Measurements from ENCODE around the gene INSIG2.

The INSIG2 gene

GRCh38 chr2:118131771-118132170, 43.5 kb downstream of the INSIG2 start:
- DNase-seq (ENCODE audit: low spot score) = no peak
- TF ChIP-seq CTCF (IDR thresholded peaks at IDR 0.05; ENCODE audit: borderline replicate concordance, control extremely low read depth, extremely low read depth, insufficient read depth, missing control alignments) = no peak
- in situ Hi-C loops (cut with MboI; ENCODE audit: low sequenced_read_pairs, unreplicated experiment) = no loop called here

DNA sequence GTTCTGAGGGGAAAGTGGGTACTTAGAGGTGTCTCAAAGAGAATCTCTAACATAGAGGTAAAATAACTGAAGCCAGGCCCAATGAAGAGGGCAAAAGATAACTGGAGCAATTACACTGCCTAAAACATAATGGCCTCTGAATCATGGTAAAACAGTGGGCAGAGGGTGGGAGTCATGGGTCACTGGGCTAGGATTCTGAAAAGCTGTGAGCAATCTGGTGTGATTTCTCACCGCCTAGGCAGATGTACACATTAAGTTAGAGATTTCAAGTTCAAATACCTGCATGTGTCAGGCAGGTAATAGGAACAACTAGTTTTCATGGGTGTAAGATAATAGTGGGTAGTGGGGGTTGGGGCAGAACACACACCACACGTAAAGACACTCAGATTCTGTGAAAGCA, 45.6 kb downstream of the INSIG2 start:
- no peak for TF ChIP-seq CTCF (IDR thresholded peaks at IDR 0.05; ENCODE audit: borderline replicate concordance, control extremely low read depth, extremely low read depth, insufficient read depth, missing control alignments)
- in situ Hi-C loops (cut with MboI; ENCODE audit: low sequenced_read_pairs, unreplicated experiment) = no loop called here
- no peak for DNase-seq (ENCODE audit: low spot score)

GRCh38 chr2:118134650-118135049, 46.4 kb downstream of the INSIG2 start:
- TF ChIP-seq CTCF (IDR thresholded peaks at IDR 0.05; ENCODE audit: borderline replicate concordance, control extremely low read depth, extremely low read depth, insufficient read depth, missing control alignments) = no peak
- in situ Hi-C loops (cut with MboI; ENCODE audit: low sequenced_read_pairs, unreplicated experiment) = no loop called here
- no peak for DNase-seq (ENCODE audit: low spot score)

GRCh38 chr2:118145207-118145606, 56.9 kb downstream of the INSIG2 start:
- no peak for TF ChIP-seq CTCF (IDR thresholded peaks at IDR 0.05; ENCODE audit: borderline replicate concordance, control extremely low read depth, extremely low read depth, insufficient read depth, missing control alignments)
- in situ Hi-C loops (cut with MboI; ENCODE audit: low sequenced_read_pairs, unreplicated experiment) = no loop called here

DNA sequence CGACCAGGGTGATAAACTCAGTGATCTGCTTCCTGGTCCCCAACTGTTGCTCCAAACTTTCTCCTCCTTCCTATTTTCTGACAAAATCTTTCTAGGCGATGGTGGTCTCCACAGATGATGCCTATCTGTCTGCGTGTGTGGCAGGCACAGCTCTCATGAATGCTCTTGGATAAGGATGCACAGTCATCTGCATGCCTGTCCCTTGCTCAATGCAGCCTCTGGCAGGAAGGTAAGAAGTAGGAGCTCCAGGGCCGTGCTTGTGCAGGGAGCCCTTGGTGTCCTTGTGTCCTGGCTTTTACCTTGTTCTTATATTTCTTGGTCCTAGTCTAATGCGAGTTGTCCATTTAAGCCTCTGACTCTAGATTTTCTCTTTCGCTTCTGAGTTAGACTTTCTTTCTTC, 57.5 kb downstream of the INSIG2 start:
- no peak for TF ChIP-seq CTCF (IDR thresholded peaks at IDR 0.05; ENCODE audit: borderline replicate concordance, control extremely low read depth, extremely low read depth, insufficient read depth, missing control alignments)
- in situ Hi-C loops (cut with MboI; ENCODE audit: low sequenced_read_pairs, unreplicated experiment) = no loop called here
- DNase-seq (ENCODE audit: low spot score) = no peak

More at GRCh38 chr2:118145207-118145606, 56.9 kb downstream of the INSIG2 start:
- DNase-seq (ENCODE audit: low spot score) = no peak

DNA sequence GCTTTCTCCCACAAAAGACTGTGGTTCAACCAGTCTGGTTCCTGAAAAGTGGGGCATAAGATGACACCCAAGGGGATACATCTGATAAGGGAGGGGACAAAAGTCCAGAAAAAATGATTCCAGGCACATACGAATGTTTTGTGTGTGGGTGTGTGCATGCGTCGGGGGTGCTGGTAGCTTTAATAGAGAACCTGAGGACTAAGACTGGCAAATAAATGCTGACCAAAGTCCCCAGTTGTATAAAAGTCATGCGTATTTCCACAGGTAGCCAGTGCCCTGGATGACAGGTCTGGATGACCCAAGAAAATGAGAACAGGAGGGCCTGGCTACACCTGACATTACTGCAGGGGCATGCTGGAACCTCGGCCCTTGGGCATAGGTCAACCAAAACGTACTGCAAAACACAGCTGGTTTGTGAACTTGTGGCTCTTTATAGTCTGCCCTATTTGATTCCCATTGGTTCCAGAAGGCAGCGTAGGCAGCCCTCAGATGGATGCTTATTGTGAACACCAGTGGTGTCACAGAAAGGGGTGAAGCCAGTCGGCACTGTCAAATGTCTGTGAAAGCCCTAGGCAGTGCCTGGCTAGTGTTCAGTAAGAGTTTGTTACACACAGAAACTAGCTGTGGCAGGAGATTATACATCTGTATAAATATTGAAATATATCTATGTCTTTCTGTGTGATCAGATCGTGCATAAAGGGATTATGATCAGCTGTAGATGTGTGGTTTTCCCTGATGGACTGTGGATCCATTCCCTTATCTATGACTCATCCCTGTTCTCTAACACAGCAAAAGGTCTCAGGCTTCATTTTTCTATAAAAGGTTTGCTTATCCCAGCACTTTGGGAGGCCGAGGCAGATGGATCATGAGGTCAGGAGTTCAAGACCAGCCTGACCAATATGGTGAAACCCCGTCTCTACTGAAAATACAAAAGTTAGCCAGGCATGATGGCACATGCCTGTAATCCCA, 58.3 kb downstream of the INSIG2 start:
- in situ Hi-C loops (cut with MboI; ENCODE audit: low sequenced_read_pairs, unreplicated experiment) = no loop called here
- no peak for DNase-seq (ENCODE audit: low spot score)
- TF ChIP-seq CTCF (IDR thresholded peaks at IDR 0.05; ENCODE audit: borderline replicate concordance, control extremely low read depth, extremely low read depth, insufficient read depth, missing control alignments) = no peak
